BJ (cell line): ENCODE results near the gene ZFP36. TPM values are rescaled to one million over a fixed set of nuclear protein-coding genes. Genes with fewer than 3 reads are reported as not detected.

Source experiments
- CTCF ChIA-PET: fragments of 350-600 bp; formaldehyde crosslinking; extraction: SDS; loops from one replicate; lab custom pipeline; 2021; ENCODE audit warnings: antibody characterized with exemption, inconsistent platforms; lab: Yijun Ruan, JAX
- POLR2A ChIA-PET: fragments of 300-600 bp; sonication (Branson Sonifier 250); formaldehyde crosslinking; extraction: SDS; loops from one replicate; lab custom pipeline; 2021; ENCODE audit warnings: antibody characterized with exemption; lab: Charles Lee
- DNase-seq: peaks from one replicate; pipeline ENCODE4 v3.0.0-alpha.2; 2011; ENCODE audit warnings: low read depth
- H3K27me3 ChIP-seq: 2 replicates; pipeline ENCODE4 v1.6.0; 2011; ENCODE audit warnings: low read length; ENCODE audit not compliant: control insufficient read depth, insufficient read depth
- H3K36me3 ChIP-seq: 2 replicates; pipeline ENCODE4 v1.5.1; 2011; ENCODE audit warnings: low read length; ENCODE audit not compliant: control insufficient read depth, insufficient read depth
- H3K4me3 ChIP-seq: 2 replicates; pipeline ENCODE4 v1.5.1; 2011; ENCODE audit warnings: low read depth, mild to moderate bottlenecking, control low read depth, low read length
- polyA plus RNA-seq: library from polyadenylated mRNA; depleted of rRNA; stranded (reverse); fragments of >200 nt; gene quantifications from 2 replicates; pipeline ENCODE4 v1.2.3, GENCODE V29; 2011
- TF ChIP-seq, protein P1 (sequence below): IDR thresholded peaks from 2 replicates; pipeline ENCODE4 v1.5.1; 2011; ENCODE audit warnings: low read depth, mild to moderate bottlenecking, control low read depth, inconsistent platforms, low read length, moderate library complexity; ENCODE audit not compliant: insufficient read depth

Gene ZFP36
- polyA plus RNA-seq, 1 experiment, result 9.5 TPM

GRCh38 chr19:39444598-39445195 lies 38.0 kb downstream of the ZFP36 start:
- TF ChIP-seq, protein P1, sequence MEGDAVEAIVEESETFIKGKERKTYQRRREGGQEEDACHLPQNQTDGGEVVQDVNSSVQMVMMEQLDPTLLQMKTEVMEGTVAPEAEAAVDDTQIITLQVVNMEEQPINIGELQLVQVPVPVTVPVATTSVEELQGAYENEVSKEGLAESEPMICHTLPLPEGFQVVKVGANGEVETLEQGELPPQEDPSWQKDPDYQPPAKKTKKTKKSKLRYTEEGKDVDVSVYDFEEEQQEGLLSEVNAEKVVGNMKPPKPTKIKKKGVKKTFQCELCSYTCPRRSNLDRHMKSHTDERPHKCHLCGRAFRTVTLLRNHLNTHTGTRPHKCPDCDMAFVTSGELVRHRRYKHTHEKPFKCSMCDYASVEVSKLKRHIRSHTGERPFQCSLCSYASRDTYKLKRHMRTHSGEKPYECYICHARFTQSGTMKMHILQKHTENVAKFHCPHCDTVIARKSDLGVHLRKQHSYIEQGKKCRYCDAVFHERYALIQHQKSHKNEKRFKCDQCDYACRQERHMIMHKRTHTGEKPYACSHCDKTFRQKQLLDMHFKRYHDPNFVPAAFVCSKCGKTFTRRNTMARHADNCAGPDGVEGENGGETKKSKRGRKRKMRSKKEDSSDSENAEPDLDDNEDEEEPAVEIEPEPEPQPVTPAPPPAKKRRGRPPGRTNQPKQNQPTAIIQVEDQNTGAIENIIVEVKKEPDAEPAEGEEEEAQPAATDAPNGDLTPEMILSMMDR, result no peak
- CTCF ChIA-PET, result interaction anchor here (0.7 to 2.3 kb wide), 6 partner anchors 10 to 88 kb away, joined by 3 to 11 read pairs (median 4); partner anchors contain the start of gene EID2B
- no peaks in the 10 kb centered on the region for H3K27me3 ChIP-seq
- peaks cover 1% of the 10 kb centered on the region; the same call in 1 of the 2 replicates for H3K36me3 ChIP-seq
- no peak for DNase-seq
- POLR2A ChIA-PET, result interaction anchor here (0.7 to 1.5 kb wide), 2 partner anchors 9 to 20 kb away, joined by 8 read pairs; partner anchors contain the start of gene RPS16
- peak overlapping the region; percentile 90 for H3K4me3 ChIP-seq

- ChIA-PET POLR2A (interaction anchor here (1.5 kb wide), 1 partner anchor 10 kb away, joined by 8 read pairs; the partner anchor contains the start of gene RPS16), CTCF (interaction anchor here (0.7 to 2.3 kb wide), 6 partner anchors 9 to 87 kb away, joined by 3 to 11 read pairs (median 4); partner anchors contain the start of gene EID2B)
- TF ChIP-seq, protein P1, result no peak
Observed at GRCh38 chr19:39445196-39446111, 38.8 kb downstream of the ZFP36 start, which contains the start of gene SUPT5H. SUPT5H (plus strand) TSS chr19:39445582; CDS start chr19:39445891, 309 bp downstream.

GRCh38 chr19:39446365-39447084 lies 39.9 kb downstream of the ZFP36 start:
- CTCF ChIA-PET, result interaction anchor here (1.0 to 2.3 kb wide), 4 partner anchors 28 to 86 kb away, joined by 3 to 11 read pairs (median 4); partner anchors contain the start of gene EID2B

More at GRCh38 chr19:39445196-39446111, 38.8 kb downstream of the ZFP36 start, which contains the start of gene SUPT5H:
- H3K4me3 ChIP-seq, result peak within 1 kb of the TSS; percentile 90
- no peaks in the 10 kb centered on the region for H3K27me3 ChIP-seq
- DNase-seq, result peak; percentile 83
- H3K36me3 ChIP-seq, result peaks cover 1% of the 10 kb centered on the region; the same call in 1 of the 2 replicates

DNA sequence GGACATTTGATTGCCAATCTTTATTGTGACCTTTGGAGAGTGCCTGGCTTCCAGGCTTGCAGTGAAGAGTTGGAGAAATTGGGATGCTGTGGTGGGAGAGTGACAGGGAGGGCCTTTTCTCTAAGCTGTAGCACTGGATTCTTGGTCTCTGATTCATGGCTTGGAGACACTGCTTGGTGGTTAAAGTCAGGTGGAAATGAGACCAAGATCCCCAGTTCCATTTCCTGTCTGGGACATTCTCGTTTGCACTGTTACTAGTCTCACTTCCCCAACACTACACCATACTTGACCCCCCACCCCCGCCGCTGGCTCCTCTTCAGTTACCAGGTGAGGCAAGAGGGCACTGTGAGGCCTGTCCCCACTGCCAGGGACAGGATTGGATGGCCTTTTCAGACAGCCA lies 41.6 kb downstream of the ZFP36 start:
- no peak overlapping the region for H3K4me3 ChIP-seq
- CTCF ChIA-PET, result interaction anchor here (0.7 to 1.3 kb wide), 4 partner anchors 10 to 44 kb away, joined by 3 to 5 read pairs (median 3); no protein-coding TSS in a partner anchor
- DNase-seq, result no peak

More at GRCh38 chr19:39446365-39447084, 39.9 kb downstream of the ZFP36 start:
- TF ChIP-seq, protein P1, result no peak
- Histone ChIP-seq H3K36me3 (peaks cover 1% of the 10 kb centered on the region; the same call in 1 of the 2 replicates), H3K27me3 (no peaks in the 10 kb centered on the region), H3K4me3 (peak overlapping the region; percentile 90)
- no peak for DNase-seq
- POLR2A ChIA-PET, result interaction anchor here (1.5 to 1.9 kb wide), 2 partner anchors 11 kb away, joined by 8 to 13 read pairs; partner anchors contain the start of gene RPS16

More for the DNA sequence above, 41.6 kb downstream of the ZFP36 start:
- TF ChIP-seq, protein P1, result no peak
- POLR2A ChIA-PET, result interaction anchor here (0.7 to 1.9 kb wide), 2 partner anchors 12 to 24 kb away, joined by 3 to 13 read pairs; partner anchors contain the start of gene RPS16
- Histone ChIP-seq H3K27me3 (no peaks in the 10 kb centered on the region), H3K36me3 (peaks cover 6% of the 10 kb centered on the region)
